ENCODE results near the gene STAB1. TPM values are rescaled to one million over a fixed set of nuclear protein-coding genes. Genes with fewer than 3 reads are reported as not detected.

Gene STAB1
- total and polyA plus RNA-seq, 2 of the 13 experiments (the other 11 are each of a cell fraction or from before 2014, with no cell fraction given) = 0.09 to 0.34 TPM

- TF ChIP-seq SAP130 (CRISPR knock-in tag; IDR thresholded peaks at IDR 0.05; ENCODE audit: low read depth) (no peak), HDAC1 (CRISPR knock-in tag; IDR thresholded peaks at IDR 0.05) (peak; percentile 34; the same call in 1 of the 2 replicates), CREM (IDR thresholded peaks at IDR 0.05) (no peak), CREM (CRISPR knock-in tag; IDR thresholded peaks at IDR 0.05) (no peak), ZFX (CRISPR knock-in tag; IDR thresholded peaks at IDR 0.05; ENCODE audit: low read depth) (peak; percentile 56), GABPB1 (CRISPR knock-in tag; IDR thresholded peaks at IDR 0.05) (0 out of 2 replicates have a peak, but pooled peaks have one; percentile 5), MED1 (CRISPR knock-in tag; IDR thresholded peaks at IDR 0.05) (no peak), TEAD3 (CRISPR knock-in tag; optimal IDR thresholded peaks at IDR 0.05; ENCODE audit: borderline replicate concordance) (peak; percentile 21), ZNF777 (CRISPR knock-in tag; IDR thresholded peaks at IDR 0.05) (no peak), NRL (CRISPR knock-in tag; IDR thresholded peaks at IDR 0.05; ENCODE audit: borderline replicate concordance) (0 out of 2 replicates have a peak, but pooled peaks have one; percentile 68)
- TF ChIP-seq, protein P1, sequence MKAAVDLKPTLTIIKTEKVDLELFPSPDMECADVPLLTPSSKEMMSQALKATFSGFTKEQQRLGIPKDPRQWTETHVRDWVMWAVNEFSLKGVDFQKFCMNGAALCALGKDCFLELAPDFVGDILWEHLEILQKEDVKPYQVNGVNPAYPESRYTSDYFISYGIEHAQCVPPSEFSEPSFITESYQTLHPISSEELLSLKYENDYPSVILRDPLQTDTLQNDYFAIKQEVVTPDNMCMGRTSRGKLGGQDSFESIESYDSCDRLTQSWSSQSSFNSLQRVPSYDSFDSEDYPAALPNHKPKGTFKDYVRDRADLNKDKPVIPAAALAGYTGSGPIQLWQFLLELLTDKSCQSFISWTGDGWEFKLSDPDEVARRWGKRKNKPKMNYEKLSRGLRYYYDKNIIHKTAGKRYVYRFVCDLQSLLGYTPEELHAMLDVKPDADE (CRISPR knock-in tag; IDR thresholded peaks at IDR 0.05) = no peak
Measured at GRCh38 chr3:52456169-52456799, 38.9 kb upstream of the STAB1 start (continued).

DNA sequence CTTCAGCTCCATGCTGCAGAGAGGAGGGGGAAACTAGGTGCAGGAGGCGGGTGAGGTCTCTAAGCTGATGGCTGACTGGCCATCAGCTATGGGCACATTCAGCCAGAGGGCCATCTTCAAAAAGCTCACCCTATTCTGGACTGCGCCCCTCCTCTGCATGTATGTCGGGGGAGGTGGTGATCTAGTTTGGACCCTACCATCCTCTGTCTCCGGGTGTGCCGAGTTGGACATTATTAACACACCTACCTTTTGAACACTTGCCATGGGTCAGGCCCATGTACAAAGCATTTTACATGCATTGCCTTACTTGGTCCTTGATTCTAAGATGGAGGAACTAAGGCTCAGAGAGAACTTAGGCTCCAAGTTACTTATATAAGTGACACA, 38.3 kb upstream of the STAB1 start:
- no peak overlapping the region for H3K27ac ChIP-seq (ENCODE audit: extremely low read length, insufficient read depth, low read length)
- ATAC-seq (no peak), FAIRE-seq (no peak), DNase-seq (ENCODE audit: low spot score) (no peak)
- WGBS (ENCODE audit: low lambda C conversion rate) = 75% methylated on average over 5 of the region's 5 CpGs
- in situ Hi-C loops (cut with HindIII; ENCODE audit: extremely low pct_ligation_motif_present, low pct_unique_long_range_greater_than_20kb) = loop anchor here (10.0 kb wide), 1 partner anchor 228 kb away; the partner anchor contains the start of genes GNL3 and PBRM1
- TSS peak; percentile 43 for BruUV-seq (replicated peaks)
- H3K36me3 ChIP-seq (replicated peaks in 1 of 2; ENCODE audit: control insufficient read depth in 1 of 2, insufficient read depth in 2 of 2, low read length in 2 of 2) = peaks cover 9 to 26% of the 10 kb centered on the region in 2 experiments; a peak in 4 of 5 replicates
- H3K4me3 ChIP-seq (replicated peaks in 1 of 3; ENCODE audit: insufficient read depth in 1 of 3, low read depth in 2 of 3, low read length in 3 of 3) = peak overlapping the region; percentile 90 to 96 (median 92)
- no peaks in the 10 kb centered on the region for H4K20me1 ChIP-seq (ENCODE audit: insufficient read depth, low read length)
- H3K79me2 ChIP-seq (ENCODE audit: insufficient read depth, low read length) = peaks cover 20% of the 10 kb centered on the region
- peak overlapping the region; percentile 90; the same call in 1 of the 2 replicates for H3K9ac ChIP-seq (ENCODE audit: insufficient read depth, low read depth, low read length)
- no peak overlapping the region for H2AFZ ChIP-seq (ENCODE audit: low read length)
- POLR2A ChIA-PET = interaction anchor here (1.5 kb wide), 1 partner anchor 79 kb away, joined by 6 read pairs; the partner anchor contains the start of gene UQCC5
- peak overlapping the region; percentile 85 for H3K4me2 ChIP-seq (ENCODE audit: low read depth, low read length)
- H3K4me1 ChIP-seq (ENCODE audit: insufficient read depth, low read length) = peaks cover 52% of the 10 kb centered on the region
- H3K9me3 ChIP-seq (ENCODE audit: low read length) = no peaks in the 10 kb centered on the region
- intact Hi-C loops (cut with micrococcal nuclease; ENCODE audit: unreplicated experiment) = no loop called here
- no peaks in the 10 kb centered on the region; a peak in 1 of 5 replicates for H3K27me3 ChIP-seq (ENCODE audit: control insufficient read depth in 1 of 2, insufficient read depth in 2 of 2, low read length in 2 of 2)
- CTCF ChIA-PET (ENCODE audit: low intra/inter-chr PET ratio, low total read pairs) = no interaction called here
- TF ChIP-seq, protein P2, sequence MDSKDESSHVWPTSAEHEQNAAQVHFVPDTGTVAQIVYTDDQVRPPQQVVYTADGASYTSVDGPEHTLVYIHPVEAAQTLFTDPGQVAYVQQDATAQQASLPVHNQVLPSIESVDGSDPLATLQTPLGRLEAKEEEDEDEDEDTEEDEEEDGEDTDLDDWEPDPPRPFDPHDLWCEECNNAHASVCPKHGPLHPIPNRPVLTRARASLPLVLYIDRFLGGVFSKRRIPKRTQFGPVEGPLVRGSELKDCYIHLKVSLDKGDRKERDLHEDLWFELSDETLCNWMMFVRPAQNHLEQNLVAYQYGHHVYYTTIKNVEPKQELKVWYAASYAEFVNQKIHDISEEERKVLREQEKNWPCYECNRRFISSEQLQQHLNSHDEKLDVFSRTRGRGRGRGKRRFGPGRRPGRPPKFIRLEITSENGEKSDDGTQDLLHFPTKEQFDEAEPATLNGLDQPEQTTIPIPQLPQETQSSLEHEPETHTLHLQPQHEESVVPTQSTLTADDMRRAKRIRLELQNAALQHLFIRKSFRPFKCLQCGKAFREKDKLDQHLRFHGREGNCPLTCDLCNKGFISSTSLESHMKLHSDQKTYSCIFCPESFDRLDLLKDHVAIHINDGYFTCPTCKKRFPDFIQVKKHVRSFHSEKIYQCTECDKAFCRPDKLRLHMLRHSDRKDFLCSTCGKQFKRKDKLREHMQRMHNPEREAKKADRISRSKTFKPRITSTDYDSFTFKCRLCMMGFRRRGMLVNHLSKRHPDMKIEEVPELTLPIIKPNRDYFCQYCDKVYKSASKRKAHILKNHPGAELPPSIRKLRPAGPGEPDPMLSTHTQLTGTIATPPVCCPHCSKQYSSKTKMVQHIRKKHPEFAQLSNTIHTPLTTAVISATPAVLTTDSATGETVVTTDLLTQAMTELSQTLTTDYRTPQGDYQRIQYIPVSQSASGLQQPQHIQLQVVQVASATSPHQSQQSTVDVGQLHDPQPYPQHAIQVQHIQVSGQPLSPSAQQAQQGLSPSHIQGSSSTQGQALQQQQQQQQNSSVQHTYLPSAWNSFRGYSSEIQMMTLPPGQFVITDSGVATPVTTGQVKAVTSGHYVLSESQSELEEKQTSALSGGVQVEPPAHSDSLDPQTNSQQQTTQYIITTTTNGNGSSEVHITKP (CRISPR knock-in tag; IDR thresholded peaks at IDR 0.05; ENCODE audit: low read depth) = peak; percentile 80; the same call in 1 of the 2 replicates
- TF ChIP-seq, protein P3, sequence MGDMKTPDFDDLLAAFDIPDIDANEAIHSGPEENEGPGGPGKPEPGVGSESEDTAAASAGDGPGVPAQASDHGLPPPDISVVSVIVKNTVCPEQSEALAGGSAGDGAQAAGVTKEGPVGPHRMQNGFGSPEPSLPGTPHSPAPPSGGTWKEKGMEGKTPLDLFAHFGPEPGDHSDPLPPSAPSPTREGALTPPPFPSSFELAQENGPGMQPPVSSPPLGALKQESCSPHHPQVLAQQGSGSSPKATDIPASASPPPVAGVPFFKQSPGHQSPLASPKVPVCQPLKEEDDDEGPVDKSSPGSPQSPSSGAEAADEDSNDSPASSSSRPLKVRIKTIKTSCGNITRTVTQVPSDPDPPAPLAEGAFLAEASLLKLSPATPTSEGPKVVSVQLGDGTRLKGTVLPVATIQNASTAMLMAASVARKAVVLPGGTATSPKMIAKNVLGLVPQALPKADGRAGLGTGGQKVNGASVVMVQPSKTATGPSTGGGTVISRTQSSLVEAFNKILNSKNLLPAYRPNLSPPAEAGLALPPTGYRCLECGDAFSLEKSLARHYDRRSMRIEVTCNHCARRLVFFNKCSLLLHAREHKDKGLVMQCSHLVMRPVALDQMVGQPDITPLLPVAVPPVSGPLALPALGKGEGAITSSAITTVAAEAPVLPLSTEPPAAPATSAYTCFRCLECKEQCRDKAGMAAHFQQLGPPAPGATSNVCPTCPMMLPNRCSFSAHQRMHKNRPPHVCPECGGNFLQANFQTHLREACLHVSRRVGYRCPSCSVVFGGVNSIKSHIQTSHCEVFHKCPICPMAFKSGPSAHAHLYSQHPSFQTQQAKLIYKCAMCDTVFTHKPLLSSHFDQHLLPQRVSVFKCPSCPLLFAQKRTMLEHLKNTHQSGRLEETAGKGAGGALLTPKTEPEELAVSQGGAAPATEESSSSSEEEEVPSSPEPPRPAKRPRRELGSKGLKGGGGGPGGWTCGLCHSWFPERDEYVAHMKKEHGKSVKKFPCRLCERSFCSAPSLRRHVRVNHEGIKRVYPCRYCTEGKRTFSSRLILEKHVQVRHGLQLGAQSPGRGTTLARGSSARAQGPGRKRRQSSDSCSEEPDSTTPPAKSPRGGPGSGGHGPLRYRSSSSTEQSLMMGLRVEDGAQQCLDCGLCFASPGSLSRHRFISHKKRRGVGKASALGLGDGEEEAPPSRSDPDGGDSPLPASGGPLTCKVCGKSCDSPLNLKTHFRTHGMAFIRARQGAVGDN (CRISPR knock-in tag; IDR thresholded peaks at IDR 0.05) = 0 out of 2 replicates have a peak, but pooled peaks have one; percentile 26
- TF ChIP-seq DMAP1 (CRISPR knock-in tag; IDR thresholded peaks at IDR 0.05) (no peak), ZNF83 (CRISPR knock-in tag; IDR thresholded peaks at IDR 0.05; ENCODE audit: borderline replicate concordance) (no peak)

Measured in HepG2 (cell line).